ENCODE measurements around the gene TCP11.

GRCh38 chr6:35080016-35080680 lies 61.0 kb downstream of the TCP11 start:
- no peak for TF ChIP-seq CTCF (IDR thresholded peaks at IDR 0.05)
- TF ChIP-seq POLR2A (IDR thresholded peaks at IDR 0.05), result no peak

All from right lobe of liver (tissue), 4 donors.